ENCODE results near the gene SPNS3. TPM values are rescaled to one million over a fixed set of nuclear protein-coding genes. Genes with fewer than 3 reads are reported as not detected.

The SPNS3 gene
- total and polyA plus RNA-seq, 9 of the 15 experiments (the other 6 are each of a cell fraction or from before 2014, with no cell fraction given) = not detected

DNA sequence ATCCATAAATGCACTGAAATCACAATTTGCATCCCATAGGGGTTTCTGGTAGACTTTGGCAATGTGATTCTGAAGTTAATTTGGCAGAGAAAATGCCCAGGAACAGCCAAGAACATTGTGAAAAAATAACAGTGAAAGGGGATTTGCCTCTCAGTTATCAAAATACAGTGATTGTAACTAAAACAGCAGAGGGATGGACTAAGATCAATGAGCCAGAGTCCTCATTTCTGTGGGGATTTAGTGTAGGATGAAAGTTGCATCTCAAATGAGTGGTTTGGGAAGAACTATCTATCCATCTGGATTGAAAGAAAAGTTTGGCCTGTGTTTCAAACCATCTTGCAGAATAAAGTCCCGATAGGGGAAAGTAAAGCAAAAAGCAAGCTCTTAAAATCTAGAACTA, 93.4 kb downstream of the SPNS3 start:
- no peak overlapping the region for H3K4me3 ChIP-seq
- H4K20me1 ChIP-seq (replicated peaks; ENCODE audit: control insufficient read depth, insufficient read depth, low read length) = peaks cover 3% of the 10 kb centered on the region; the same call in 1 of the 2 replicates
- no peak for DNase-seq (ENCODE audit: extremely low read depth in 1 of 4, low spot score in 3 of 4)
- no peak overlapping the region for H3K4me2 ChIP-seq (ENCODE audit: insufficient read depth, low read length)
- POLR2A ChIA-PET = interaction anchor here (0.6 to 0.9 kb wide), 2 partner anchors 9 to 49 kb away, joined by 3 to 4 read pairs; no protein-coding TSS in a partner anchor
- ATAC-seq = no peak
- CTCF ChIA-PET (ENCODE audit: low intra/inter-chr PET ratio) = no interaction called here
- 5% methylated on average over 1 of the region's 1 CpG for WGBS (ENCODE audit: insufficient coverage, low coverage, missing lambda C conversion rate)
- in situ Hi-C loops (cut with MboI) = no loop called here
- intact Hi-C loops (cut with micrococcal nuclease) = no loop called here
- no TSS peak for BruUV-seq (replicated peaks)
- H3K9me1 ChIP-seq (ENCODE audit: control insufficient read depth, insufficient read depth, low read length) = no peaks in the 10 kb centered on the region
- no peak overlapping the region for H3K9ac ChIP-seq (ENCODE audit: insufficient read depth in 1 of 2, low read depth in 2 of 2, low read length in 2 of 2)
- peaks cover 5 to 39% of the 10 kb centered on the region in 2 experiments; a peak in 4 of 5 replicates for H3K27me3 ChIP-seq (ENCODE audit: control insufficient read depth in 2 of 2, insufficient read depth in 2 of 2, low read length in 2 of 2)
- FAIRE-seq = no peak
- H3K9me3 ChIP-seq (replicated peaks; ENCODE audit: control insufficient read depth, insufficient read depth, low read depth, low read length) = no peaks in the 10 kb centered on the region
- peaks cover 0 to 5% of the 10 kb centered on the region in 2 experiments; a peak in 2 of 5 replicates for H3K4me1 ChIP-seq (replicated peaks in 1 of 2; ENCODE audit: control insufficient read depth in 2 of 2, insufficient read depth in 2 of 2, low read length in 2 of 2)
- no peak for TF ChIP-seq KAT8 (IDR thresholded peaks at IDR 0.05; ENCODE audit: low read depth)
- H3K79me2 ChIP-seq (ENCODE audit: control insufficient read depth, insufficient read depth, low read length) = no peaks in the 10 kb centered on the region
- no peak overlapping the region for H2AFZ ChIP-seq (ENCODE audit: low read depth, low read length)
- no peak overlapping the region for H3K27ac ChIP-seq (ENCODE audit: extremely low read depth, low read depth, low read length)
- no peaks in the 10 kb centered on the region for H3K36me3 ChIP-seq (ENCODE audit: control insufficient read depth, insufficient read depth, low read length)

DNA sequence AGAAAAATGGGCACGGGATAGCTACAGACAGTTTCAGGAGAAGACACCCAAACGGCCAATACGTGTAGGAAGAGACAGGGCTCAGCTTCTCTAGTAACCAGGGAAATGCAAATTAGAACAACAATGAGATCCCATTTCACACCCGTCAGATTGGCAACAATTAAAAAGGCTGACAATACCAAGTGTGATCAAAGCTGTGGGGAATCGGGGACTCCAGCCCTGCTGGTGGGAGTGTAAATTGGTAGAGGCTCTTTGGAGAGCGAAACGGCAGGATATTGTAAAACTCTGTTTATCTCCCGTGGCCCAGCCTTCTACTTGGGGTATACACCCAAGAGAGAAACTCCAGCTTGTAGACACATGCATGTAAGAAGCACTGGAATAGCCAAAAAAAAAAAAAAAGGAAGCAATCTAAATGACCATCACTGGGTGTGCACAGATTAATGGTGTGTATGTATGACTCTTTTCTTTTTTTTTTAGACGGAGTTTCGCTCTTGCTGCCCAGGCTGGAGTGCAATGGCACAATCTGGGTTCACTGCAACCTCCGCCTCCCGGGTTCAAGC, 93.9 kb downstream of the SPNS3 start:
- DNase-seq (ENCODE audit: extremely low read depth in 1 of 4, low spot score in 3 of 4) (no peak), FAIRE-seq (no peak), ATAC-seq (no peak)
- in situ Hi-C loops (cut with MboI) = no loop called here
- Histone ChIP-seq H3K9ac (ENCODE audit: insufficient read depth in 1 of 2, low read depth in 2 of 2, low read length in 2 of 2) (no peak overlapping the region), H3K27me3 (ENCODE audit: control insufficient read depth in 2 of 2, insufficient read depth in 2 of 2, low read length in 2 of 2) (peaks cover 5 to 38% of the 10 kb centered on the region in 2 experiments; a peak in 4 of 5 replicates), H3K79me2 (ENCODE audit: control insufficient read depth, insufficient read depth, low read length) (no peaks in the 10 kb centered on the region), H3K9me3 (replicated peaks; ENCODE audit: control insufficient read depth, insufficient read depth, low read depth, low read length) (no peaks in the 10 kb centered on the region), H4K20me1 (replicated peaks; ENCODE audit: control insufficient read depth, insufficient read depth, low read length) (peaks cover 3% of the 10 kb centered on the region; the same call in 1 of the 2 replicates), H2AFZ (ENCODE audit: low read depth, low read length) (no peak overlapping the region), H3K4me3 (no peak overlapping the region), H3K9me1 (ENCODE audit: control insufficient read depth, insufficient read depth, low read length) (no peaks in the 10 kb centered on the region), H3K36me3 (ENCODE audit: control insufficient read depth, insufficient read depth, low read length) (no peaks in the 10 kb centered on the region), H3K4me1 (replicated peaks in 1 of 2; ENCODE audit: control insufficient read depth in 2 of 2, insufficient read depth in 2 of 2, low read length in 2 of 2) (peaks cover 0 to 5% of the 10 kb centered on the region in 2 experiments; a peak in 2 of 5 replicates), H3K4me2 (ENCODE audit: insufficient read depth, low read length) (no peak overlapping the region), H3K27ac (ENCODE audit: extremely low read depth, low read depth, low read length) (no peak overlapping the region)
- TF ChIP-seq, protein P1, sequence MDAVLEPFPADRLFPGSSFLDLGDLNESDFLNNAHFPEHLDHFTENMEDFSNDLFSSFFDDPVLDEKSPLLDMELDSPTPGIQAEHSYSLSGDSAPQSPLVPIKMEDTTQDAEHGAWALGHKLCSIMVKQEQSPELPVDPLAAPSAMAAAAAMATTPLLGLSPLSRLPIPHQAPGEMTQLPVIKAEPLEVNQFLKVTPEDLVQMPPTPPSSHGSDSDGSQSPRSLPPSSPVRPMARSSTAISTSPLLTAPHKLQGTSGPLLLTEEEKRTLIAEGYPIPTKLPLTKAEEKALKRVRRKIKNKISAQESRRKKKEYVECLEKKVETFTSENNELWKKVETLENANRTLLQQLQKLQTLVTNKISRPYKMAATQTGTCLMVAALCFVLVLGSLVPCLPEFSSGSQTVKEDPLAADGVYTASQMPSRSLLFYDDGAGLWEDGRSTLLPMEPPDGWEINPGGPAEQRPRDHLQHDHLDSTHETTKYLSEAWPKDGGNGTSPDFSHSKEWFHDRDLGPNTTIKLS (IDR thresholded peaks at IDR 0.05; ENCODE audit: borderline replicate concordance, low read depth) = no peak
- no peak for TF ChIP-seq LEF1 (IDR thresholded peaks at IDR 0.05)
- no peak for TF ChIP-seq ZNF263 (CRISPR knock-in tag; IDR thresholded peaks at IDR 0.05; ENCODE audit: borderline replicate concordance)
- TF ChIP-seq ZKSCAN8 (CRISPR knock-in tag; IDR thresholded peaks at IDR 0.05) = no peak
- TF ChIP-seq NR3C1 (CRISPR knock-in tag; IDR thresholded peaks at IDR 0.05) = no peak
- TF ChIP-seq CBX3 (IDR thresholded peaks at IDR 0.05; ENCODE audit: borderline replicate concordance in 1 of 2, low read length in 2 of 2) = no peak
- no peak for TF ChIP-seq KLF1 (tag; IDR thresholded peaks at IDR 0.05)
- CTCF ChIA-PET (ENCODE audit: low intra/inter-chr PET ratio) = no interaction called here
- whole genome bisulfite sequencing (ENCODE audit: insufficient coverage, low coverage, missing lambda C conversion rate) = 1% methylated on average over 8 of the region's 12 CpGs
- no TSS peak for BruUV-seq (replicated peaks)
- POLR2A ChIA-PET = interaction anchor here (0.6 to 0.9 kb wide), 2 partner anchors 9 to 49 kb away, joined by 3 to 4 read pairs; no protein-coding TSS in a partner anchor
- intact Hi-C loops (cut with micrococcal nuclease) = no loop called here

Data from K562 (cell line).